Ishikawa (cell line): Measurements from ENCODE around the gene STEAP3.

ENCODE experiments used
- CEBPB ChIP-seq: IDR thresholded peaks from 2 replicates; pipeline ENCODE4 v1.6.1; 2012
- CREB1 ChIP-seq: IDR thresholded peaks from 2 replicates; pipeline ENCODE4 v1.6.1; 2012; ENCODE audit warnings: low read depth
- EGR1 ChIP-seq: IDR thresholded peaks from 2 replicates; pipeline ENCODE4 v1.6.1; 2012
- EP300 ChIP-seq: IDR thresholded peaks from 2 replicates; pipeline ENCODE4 v1.6.1; 2012; ENCODE audit warnings: borderline replicate concordance
- FOXM1 ChIP-seq: IDR thresholded peaks from 2 replicates; pipeline ENCODE4 v1.6.1; 2012; ENCODE audit warnings: low read depth, borderline replicate concordance
- MAX ChIP-seq: IDR thresholded peaks from 2 replicates; pipeline ENCODE4 v1.6.1; 2012
- NFIC ChIP-seq: IDR thresholded peaks from 2 replicates; pipeline ENCODE4 v1.6.1; 2012
- RAD21 ChIP-seq: IDR thresholded peaks from 2 replicates; pipeline ENCODE4 v1.6.1; 2012; ENCODE audit warnings: low read depth
- REST ChIP-seq: IDR thresholded peaks from 2 replicates; pipeline ENCODE4 v1.6.1; 2012; ENCODE audit warnings: low read depth, mild to moderate bottlenecking
- TAF1 ChIP-seq: IDR thresholded peaks from 2 replicates; pipeline ENCODE4 v1.6.1; 2012; ENCODE audit warnings: low read depth, mild to moderate bottlenecking
- TCF12 ChIP-seq: IDR thresholded peaks from 2 replicates; pipeline ENCODE4 v1.6.1; 2012; ENCODE audit warnings: low read depth
- TEAD4 ChIP-seq: IDR thresholded peaks from 2 replicates; pipeline ENCODE4 v1.6.1; 2012
- USF1 ChIP-seq: IDR thresholded peaks from 2 replicates; pipeline ENCODE4 v1.6.1; 2012
- YY1 ChIP-seq: IDR thresholded peaks from 2 replicates; pipeline ENCODE4 v1.6.1; 2012; ENCODE audit warnings: low read depth
- ZBTB7A ChIP-seq: IDR thresholded peaks from 2 replicates; pipeline ENCODE4 v1.6.1; 2012; ENCODE audit warnings: low read depth

Gene STEAP3

GRCh38 chr2:119264781-119265692 lies 41.4 kb downstream of the STEAP3 start:
- TF ChIP-seq ZBTB7A (no peak), RAD21 (peak; percentile 84)

- no peak for TF ChIP-seq RAD21
- TF ChIP-seq TAF1 = no peak
- TF ChIP-seq YY1 = no peak
- TF ChIP-seq TEAD4 = no peak
- no peak for TF ChIP-seq NFIC
- TF ChIP-seq FOXM1 = no peak
- TF ChIP-seq REST = no peak
- no peak for TF ChIP-seq ZBTB7A
- no peak for TF ChIP-seq TCF12
- TF ChIP-seq EP300 = no peak
These were observed 42.0 kb downstream of the STEAP3 start for GRCh38 chr2:119265693-119266066.

GRCh38 chr2:119266091-119266589 lies 42.5 kb downstream of the STEAP3 start:
- no peak for TF ChIP-seq EGR1
- TF ChIP-seq RAD21 = no peak
- no peak for TF ChIP-seq TCF12
- TF ChIP-seq REST = no peak
- no peak for TF ChIP-seq EP300
- no peak for TF ChIP-seq MAX
- TF ChIP-seq USF1 = no peak
- TF ChIP-seq TAF1 = no peak
- no peak for TF ChIP-seq NFIC
- TF ChIP-seq CREB1 = no peak
- TF ChIP-seq TEAD4 = no peak
- TF ChIP-seq CEBPB = no peak
- no peak for TF ChIP-seq FOXM1
- no peak for TF ChIP-seq ZBTB7A
- TF ChIP-seq YY1 = no peak

GRCh38 chr2:119267604-119268003 lies 44.0 kb downstream of the STEAP3 start:
- TF ChIP-seq REST = no peak
- no peak for TF ChIP-seq EP300
- no peak for TF ChIP-seq TAF1
- no peak for TF ChIP-seq RAD21
- TF ChIP-seq CREB1 = no peak
- TF ChIP-seq EGR1 = no peak
- TF ChIP-seq FOXM1 = no peak
- TF ChIP-seq USF1 = no peak
- no peak for TF ChIP-seq TCF12

- TF ChIP-seq TEAD4 (no peak), NFIC (no peak), CEBPB (no peak), RAD21 (no peak), ZBTB7A (no peak), REST (no peak), CREB1 (no peak), FOXM1 (no peak), EP300 (no peak), USF1 (no peak), MAX (no peak), TAF1 (no peak)
These were observed 53.2 kb downstream of the STEAP3 start for GRCh38 chr2:119276864-119277263.
